Karpas-422 (cell line): Measurements from ENCODE around the gene CCDC57. TPM values are rescaled to one million over a fixed set of nuclear protein-coding genes. Genes with fewer than 3 reads are reported as not detected.

Experiments
- DNase-seq: peaks from one replicate; pipeline ENCODE4 v3.0.0-alpha.2; 2015
- H2AFZ ChIP-seq: fragments of 200-600 bp; sonication (generic); 2 replicates; pipeline ENCODE4 v1.6.1; 2014; ENCODE audit warnings: antibody characterized with exemption, low read length, mixed read lengths
- H3K27ac ChIP-seq: fragments of 200-600 bp; sonication (generic); 2 replicates; pipeline ENCODE4 v1.5.1; 2014; ENCODE audit warnings: mild to moderate bottlenecking, low read length, moderate library complexity
- H3K27me3 ChIP-seq: fragments of 200-600 bp; sonication (generic); 2 replicates; pipeline ENCODE4 v1.6.1; 2014; ENCODE audit warnings: low read length, mixed read lengths
- H3K36me3 ChIP-seq: fragments of 200-600 bp; sonication (generic); 2 replicates; pipeline ENCODE4 v1.6.1; 2014; ENCODE audit warnings: low read length, mixed read lengths; ENCODE audit not compliant: insufficient read depth
- H3K4me1 ChIP-seq: fragments of 200-600 bp; sonication (generic); 2 replicates; pipeline ENCODE4 v1.6.1; 2014; ENCODE audit warnings: mild to moderate bottlenecking, low read length, mixed read lengths
- H3K4me2 ChIP-seq: fragments of 200-600 bp; sonication (generic); 2 replicates; pipeline ENCODE4 v1.6.1; 2014; ENCODE audit warnings: low read length, low read depth, mild to moderate bottlenecking; ENCODE audit not compliant: poor library complexity, severe bottlenecking
- H3K4me3 ChIP-seq: fragments of 200-600 bp; sonication (generic); 2 replicates; pipeline ENCODE4 v1.5.1; 2014; ENCODE audit warnings: mild to moderate bottlenecking, antibody characterized with exemption, low read length, mixed read lengths
- H3K79me2 ChIP-seq: fragments of 200-600 bp; sonication (generic); 2 replicates; pipeline ENCODE4 v1.6.1; 2014; ENCODE audit warnings: mild to moderate bottlenecking, low read length, mixed read lengths
- H3K9ac ChIP-seq: fragments of 200-600 bp; sonication (generic); 2 replicates; pipeline ENCODE4 v1.6.0; 2014; ENCODE audit warnings: low read length
- H3K9me2 ChIP-seq: fragments of 200-600 bp; sonication (generic), shearing (Covaris generic); replicated peaks from 2 replicates; pipeline ENCODE4 v1.6.0; 2014; ENCODE audit warnings: mild to moderate bottlenecking, low read length, moderate library complexity; ENCODE audit not compliant: insufficient read depth
- H3K9me3 ChIP-seq: fragments of 300-700, 200-600 bp; sonication (generic); 2 replicates; pipeline ENCODE4 v1.6.1; 2014; ENCODE audit warnings: low read length, mixed read lengths
- H4K20me1 ChIP-seq: fragments of 200-600 bp; sonication (generic); 2 replicates; pipeline ENCODE4 v1.6.1; 2014; ENCODE audit warnings: mild to moderate bottlenecking, antibody characterized with exemption, low read length, low read depth; ENCODE audit not compliant: insufficient read depth
- total RNA-seq: library from RNA; depleted of rRNA; stranded (reverse); fragments of >200 nt; shearing (Covaris generic); gene quantifications from 2 replicates; pipeline ENCODE4 v1.2.3, GENCODE V29; 2014; ENCODE audit warnings: low replicate concordance

CCDC57 gene
- total RNA-seq, 1 experiment from 2014 or later: 31.3 TPM

- Histone ChIP-seq H3K79me2 (no peaks in the 10 kb centered on the region), H3K27ac (no peak overlapping the region), H3K36me3 (no peaks in the 10 kb centered on the region), H3K9ac (no peak overlapping the region), H3K27me3 (no peaks in the 10 kb centered on the region), H3K9me3 (no peaks in the 10 kb centered on the region), H3K4me3 (no peak overlapping the region), H3K4me1 (no peaks in the 10 kb centered on the region), H3K4me2 (no peak overlapping the region), H3K9me2 (no peaks in the 10 kb centered on the region), H2AFZ (no peak overlapping the region), H4K20me1 (no peaks in the 10 kb centered on the region)
- no peak for DNase-seq
These were observed 53.8 kb downstream of the CCDC57 start for GRCh38 chr17:82158825-82159224.

- no peaks in the 10 kb centered on the region for H3K4me1 ChIP-seq
- no peaks in the 10 kb centered on the region for H4K20me1 ChIP-seq
- no peak overlapping the region for H2AFZ ChIP-seq
- no peaks in the 10 kb centered on the region for H3K27me3 ChIP-seq
- H3K9me3 ChIP-seq: no peaks in the 10 kb centered on the region
- H3K4me3 ChIP-seq: no peak overlapping the region
- no peaks in the 10 kb centered on the region for H3K9me2 ChIP-seq
- H3K79me2 ChIP-seq: no peaks in the 10 kb centered on the region
- DNase-seq: no peak
- H3K4me2 ChIP-seq: no peak overlapping the region
- H3K27ac ChIP-seq: no peak overlapping the region
- H3K36me3 ChIP-seq: no peaks in the 10 kb centered on the region
- no peak overlapping the region for H3K9ac ChIP-seq
These were observed 55.3 kb downstream of the CCDC57 start for GRCh38 chr17:82157046-82158035.

DNA sequence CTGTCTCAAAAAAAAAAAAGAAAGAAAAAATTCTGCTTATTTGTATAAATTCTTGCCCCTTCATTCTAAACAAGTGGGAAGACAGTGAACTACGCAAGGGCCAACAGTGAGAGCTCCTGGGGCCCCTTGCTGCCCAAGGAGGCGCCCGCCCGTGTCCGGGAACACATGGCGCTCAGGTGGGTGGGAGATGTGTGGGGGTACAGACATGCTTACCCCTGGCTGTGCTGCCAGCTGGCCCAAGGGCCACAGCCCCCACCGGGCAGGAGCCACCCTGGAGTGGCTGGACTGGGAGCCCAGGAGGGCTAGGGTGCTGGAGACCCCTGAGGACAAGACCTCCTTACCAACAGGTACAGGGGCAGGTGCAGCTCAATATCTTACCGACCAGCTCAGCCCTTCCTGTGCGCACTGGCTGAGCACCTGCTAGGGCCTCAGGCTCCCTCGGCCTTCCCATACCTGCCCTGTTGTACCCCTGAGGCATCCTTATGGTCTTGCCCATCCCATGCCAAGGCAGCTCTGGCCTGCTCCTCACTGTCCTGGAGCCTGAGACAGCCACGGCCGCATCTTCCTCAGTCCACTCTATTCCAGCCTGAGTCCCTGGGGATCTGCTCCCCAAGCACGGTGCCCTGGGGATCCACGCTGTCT, 56.2 kb downstream of the CCDC57 start:
- Histone ChIP-seq H3K4me2 (no peak overlapping the region), H3K9ac (no peak overlapping the region), H4K20me1 (no peaks in the 10 kb centered on the region), H3K27ac (no peak overlapping the region), H3K4me1 (no peaks in the 10 kb centered on the region), H3K79me2 (no peaks in the 10 kb centered on the region), H3K4me3 (no peak overlapping the region), H3K36me3 (no peaks in the 10 kb centered on the region), H2AFZ (no peak overlapping the region), H3K27me3 (no peaks in the 10 kb centered on the region), H3K9me2 (no peaks in the 10 kb centered on the region), H3K9me3 (no peaks in the 10 kb centered on the region)
- no peak for DNase-seq

- Histone ChIP-seq H3K27ac (no peak overlapping the region), H3K9ac (no peak overlapping the region), H3K4me1 (no peaks in the 10 kb centered on the region), H3K36me3 (no peaks in the 10 kb centered on the region), H2AFZ (no peak overlapping the region), H4K20me1 (no peaks in the 10 kb centered on the region), H3K4me2 (no peak overlapping the region), H3K27me3 (no peaks in the 10 kb centered on the region), H3K9me2 (no peaks in the 10 kb centered on the region), H3K9me3 (no peaks in the 10 kb centered on the region), H3K79me2 (no peaks in the 10 kb centered on the region), H3K4me3 (no peak overlapping the region)
- DNase-seq: no peak
These were observed 57.0 kb downstream of the CCDC57 start for GRCh38 chr17:82155606-82156005.

DNA sequence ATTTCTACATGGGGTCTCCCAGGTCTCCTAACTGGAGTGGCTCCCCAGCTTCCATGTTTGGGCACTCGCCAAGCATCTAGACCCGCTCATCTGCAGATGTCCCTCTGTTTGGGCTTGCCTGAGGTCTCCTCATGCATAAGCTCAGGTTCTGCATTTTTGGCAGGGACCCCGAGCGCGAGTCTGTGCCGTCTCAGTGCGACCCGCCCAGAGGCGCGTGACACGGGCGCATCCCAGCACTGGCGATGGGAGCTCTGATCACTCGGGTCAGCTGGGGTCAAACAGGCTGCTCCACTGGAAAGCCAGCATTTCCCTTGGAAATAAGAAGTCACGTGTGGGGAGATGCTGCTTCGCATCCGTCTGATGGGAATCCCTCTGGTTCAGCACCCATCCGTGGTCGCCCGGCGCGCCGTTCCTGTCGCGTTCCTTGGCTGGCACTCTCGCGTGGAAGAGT, 57.7 kb downstream of the CCDC57 start:
- H3K9me2 ChIP-seq: no peaks in the 10 kb centered on the region
- no peak overlapping the region for H3K27ac ChIP-seq
- DNase-seq: no peak
- H3K9ac ChIP-seq: no peak overlapping the region
- H3K36me3 ChIP-seq: no peaks in the 10 kb centered on the region
- no peaks in the 10 kb centered on the region for H4K20me1 ChIP-seq
- H3K9me3 ChIP-seq: no peaks in the 10 kb centered on the region
- no peaks in the 10 kb centered on the region for H3K79me2 ChIP-seq
- H3K4me1 ChIP-seq: no peaks in the 10 kb centered on the region
- no peak overlapping the region for H2AFZ ChIP-seq
- H3K4me3 ChIP-seq: no peak overlapping the region
- no peak overlapping the region for H3K4me2 ChIP-seq
- H3K27me3 ChIP-seq: no peaks in the 10 kb centered on the region

GRCh38 chr17:82153745-82154375, 58.8 kb downstream of the CCDC57 start:
- Histone ChIP-seq H3K9me3 (no peaks in the 10 kb centered on the region), H3K4me1 (no peaks in the 10 kb centered on the region), H2AFZ (no peak overlapping the region), H3K9me2 (no peaks in the 10 kb centered on the region), H3K4me2 (no peak overlapping the region), H3K36me3 (no peaks in the 10 kb centered on the region), H3K27ac (no peak overlapping the region), H3K79me2 (no peaks in the 10 kb centered on the region), H3K9ac (no peak overlapping the region), H4K20me1 (no peaks in the 10 kb centered on the region), H3K4me3 (no peak overlapping the region), H3K27me3 (no peaks in the 10 kb centered on the region)
- peak; percentile 90 for DNase-seq

- Histone ChIP-seq H3K9me2 (no peaks in the 10 kb centered on the region), H3K9me3 (no peaks in the 10 kb centered on the region), H3K9ac (no peak overlapping the region), H3K36me3 (no peaks in the 10 kb centered on the region), H3K4me2 (no peak overlapping the region), H3K27me3 (no peaks in the 10 kb centered on the region), H4K20me1 (no peaks in the 10 kb centered on the region), H3K79me2 (no peaks in the 10 kb centered on the region), H3K27ac (no peak overlapping the region), H3K4me3 (no peak overlapping the region), H3K4me1 (no peaks in the 10 kb centered on the region), H2AFZ (no peak overlapping the region)
- DNase-seq: no peak
These were observed 59.3 kb downstream of the CCDC57 start for GRCh38 chr17:82153295-82153691.
